Tibial nerve (tissue), 4 donors: ENCODE results near the gene UNC50. TPM values are rescaled to one million over a fixed set of nuclear protein-coding genes. Genes with fewer than 3 reads are reported as not detected.

ENCODE experiments used
- DNase-seq, 2 donors: peaks; one replicate each; pipeline ENCODE4 v3.0.0-alpha.2; 2019; ENCODE audit warnings: low spot score in 2 of 2
- H3K27ac ChIP-seq, 4 donors: fragments of 200-600 bp; sonication (generic) in 3 of 4; one replicate each; pipeline ENCODE4 v1.5.1; 2017 to 2019; ENCODE audit warnings: mild to moderate bottlenecking in 1 of 4
- H3K27me3 ChIP-seq, 2 donors: fragments of 200-600 bp; sonication (generic) in 1 of 2; one replicate each; pipeline versions ENCODE4 v1.5.1 to v1.6.0; 2017 to 2019
- H3K36me3 ChIP-seq, 3 donors: fragments of 200-600 bp; sonication (generic); one replicate each; pipeline ENCODE4 v1.5.1; 2018 to 2019
- H3K4me1 ChIP-seq, 4 donors: fragments of 200-600 bp; sonication (generic) in 3 of 4; one replicate each; pipeline ENCODE4 v1.5.1; 2017 to 2019
- H3K4me3 ChIP-seq, 4 donors: fragments of 200-600 bp; sonication (generic) in 3 of 4; one replicate each; pipeline ENCODE4 v1.5.1; 2017 to 2019; ENCODE audit warnings: mild to moderate bottlenecking in 1 of 4, moderate library complexity in 1 of 4
- H3K9me3 ChIP-seq, 4 donors: fragments of 200-600 bp; sonication (generic) in 3 of 4; one replicate each; pipeline ENCODE4 v1.5.1; 2017 to 2019
- CTCF ChIP-seq, 5 experiments: fragments of 200-600 bp in 3 of 5; fragments of 450-650 bp in 2 of 5; sonication (generic) in 3 of 5; IDR thresholded peaks; one replicate each; pipeline ENCODE4 v1.5.1; 2016 to 2019; ENCODE audit warnings: antibody characterized with exemption in 5 of 5, mild to moderate bottlenecking in 3 of 5, moderate library complexity in 2 of 5
- EP300 ChIP-seq, 2 donors: sonication (generic); formaldehyde crosslinking; IDR thresholded peaks; one replicate each; pipeline ENCODE4 v1.6.1; 2017; ENCODE audit warnings: antibody characterized with exemption in 2 of 2, mild to moderate bottlenecking in 1 of 2
- POLR2A ChIP-seq, 2 donors: fragments of 450-650 bp; IDR thresholded peaks; one replicate each; pipeline ENCODE4 v1.6.1; 2017; ENCODE audit warnings: antibody characterized with exemption in 2 of 2, mild to moderate bottlenecking in 2 of 2, moderate library complexity in 2 of 2
- WGBS, 2 donors: methylation state at CpG; one replicate each; pipeline ENCODE4 v1.1.5; 2018; 5-methylcytosine and 5-hydroxymethylcytosine counted together
- total RNA-seq, 4 donors: library from RNA; depleted of rRNA; stranded (reverse); fragments of >200 nt; gene quantifications; one replicate each; pipeline ENCODE4 v1.1.0, GENCODE V29; 2016

UNC50 gene
- total RNA-seq, 4 donors from 2014 or later, result 45.3 to 64.9 (median 56.7) TPM

GRCh38 chr2:98601532-98602132 is 6.8 kb upstream of the UNC50 start:
- DNase-seq, result no peak
- Histone ChIP-seq H3K4me3 (no peak overlapping the region), H3K36me3 (peaks cover 0 to 66% (median 0%) of the 10 kb centered on the region in 3 donors), H3K4me1 (peaks cover 0 to 28% (median 6%) of the 10 kb centered on the region in 4 donors), H3K27ac (no peak overlapping the region), H3K27me3 (no peaks in the 10 kb centered on the region), H3K9me3 (no peaks in the 10 kb centered on the region)
- TF ChIP-seq POLR2A (IDR thresholded peaks at IDR 0.05) (no peak), CTCF (IDR thresholded peaks at IDR 0.05) (peak in 3 of 5 experiments; percentile 23 to 32 (median 24)), EP300 (IDR thresholded peaks at IDR 0.05) (no peak)
- 60 to 79% methylated on average over 3 of the region's 3 CpGs for WGBS, 2 donors

DNA sequence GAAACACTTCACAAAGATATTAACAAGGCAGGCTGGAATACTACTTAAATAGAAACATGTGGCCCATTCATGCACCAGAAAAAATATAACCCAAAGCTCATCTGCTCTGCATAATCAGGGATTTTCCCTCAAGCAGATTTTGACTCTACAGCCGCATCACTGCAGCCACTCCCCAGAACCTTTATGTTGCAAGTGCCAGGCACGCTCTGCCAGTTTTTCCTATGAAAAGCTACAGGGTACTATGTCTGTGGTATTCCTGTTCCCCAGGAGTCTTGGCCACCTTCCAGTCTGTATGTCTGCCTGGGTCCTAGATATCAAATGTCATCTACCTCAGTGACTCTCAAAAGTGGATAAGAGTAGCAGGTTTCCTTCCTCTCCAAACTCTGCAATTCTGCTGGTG is 3.8 kb upstream of the UNC50 start:
- Histone ChIP-seq H3K27me3 (no peaks in the 10 kb centered on the region), H3K9me3 (no peaks in the 10 kb centered on the region), H3K4me3 (no peak overlapping the region), H3K4me1 (peaks cover 0 to 37% (median 20%) of the 10 kb centered on the region in 4 donors), H3K36me3 (peaks cover 0 to 42% (median 0%) of the 10 kb centered on the region in 3 donors), H3K27ac (no peak overlapping the region)
- no peak for DNase-seq
- 79 to 83% methylated on average over 2 of the region's 2 CpGs for WGBS, 2 donors
- TF ChIP-seq CTCF (IDR thresholded peaks at IDR 0.05), result no peak
- no peak for TF ChIP-seq EP300 (IDR thresholded peaks at IDR 0.05)
- TF ChIP-seq POLR2A (IDR thresholded peaks at IDR 0.05), result no peak

DNA sequence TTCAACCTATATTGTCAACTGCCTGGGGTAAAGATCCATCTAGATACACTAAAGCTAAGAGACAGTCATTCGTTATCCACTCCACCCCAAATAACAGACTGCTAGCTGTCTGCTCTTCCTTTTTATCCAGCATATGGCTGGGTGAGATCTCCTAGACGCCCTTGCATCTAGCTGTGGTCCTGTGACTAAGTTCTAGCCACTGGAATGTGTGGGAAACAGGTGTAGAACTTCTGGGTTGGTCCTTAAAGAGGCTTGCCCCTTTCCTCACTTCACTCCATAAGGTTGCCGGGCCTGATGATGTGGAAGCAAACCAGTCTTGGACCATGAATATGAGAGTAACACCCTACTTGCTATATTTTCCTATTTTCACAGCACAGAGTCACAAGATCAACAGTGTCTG is 3.3 kb upstream of the UNC50 start:
- no peak for TF ChIP-seq EP300 (IDR thresholded peaks at IDR 0.05)
- TF ChIP-seq CTCF (IDR thresholded peaks at IDR 0.05), result no peak
- no peak for TF ChIP-seq POLR2A (IDR thresholded peaks at IDR 0.05)
- no peaks in the 10 kb centered on the region for H3K27me3 ChIP-seq
- no peak for DNase-seq
- H3K9me3 ChIP-seq, result no peaks in the 10 kb centered on the region
- 79 to 83% methylated on average over 3 of the region's 3 CpGs for WGBS, 2 donors
- peaks cover 0 to 41% (median 25%) of the 10 kb centered on the region in 4 donors for H3K4me1 ChIP-seq
- H3K4me3 ChIP-seq, result no peak overlapping the region
- H3K27ac ChIP-seq, result no peak overlapping the region
- peaks cover 0 to 37% (median 0%) of the 10 kb centered on the region in 3 donors for H3K36me3 ChIP-seq

- no peaks in the 10 kb centered on the region for H3K9me3 ChIP-seq
- WGBS, 2 donors, result 78 to 88% methylated on average over 7 of the region's 7 CpGs
- H3K27ac ChIP-seq, result no peak overlapping the region
- peaks cover 0 to 32% (median 0%) of the 10 kb centered on the region in 3 donors for H3K36me3 ChIP-seq
- H3K4me3 ChIP-seq, result peak overlapping the region in 1 of 4 donors; percentile 63
- no peak for DNase-seq
- TF ChIP-seq CTCF (IDR thresholded peaks at IDR 0.05), result no peak
- peaks cover 0 to 55% (median 37%) of the 10 kb centered on the region in 4 donors for H3K4me1 ChIP-seq
- no peaks in the 10 kb centered on the region for H3K27me3 ChIP-seq
Measured at GRCh38 chr2:98606431-98606830, 2.0 kb upstream of the UNC50 start.

DNA sequence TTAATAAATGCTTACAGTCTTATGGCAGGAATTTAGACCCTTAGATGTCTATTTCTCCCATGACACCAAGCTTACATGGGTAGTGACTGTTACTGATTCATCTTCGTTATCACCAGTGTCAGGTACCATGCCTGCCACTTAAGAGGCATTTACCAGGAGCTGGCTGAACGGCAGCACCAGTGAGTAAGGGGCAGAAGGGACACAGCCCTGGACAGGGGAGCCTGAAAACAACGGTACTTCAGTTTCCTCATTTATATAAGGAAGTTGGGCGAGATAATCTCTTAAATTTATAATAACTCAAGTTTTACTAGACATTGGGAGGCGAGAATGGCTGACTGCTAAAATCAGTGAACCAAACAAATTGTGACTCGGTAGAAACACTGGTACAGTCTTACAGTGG is 1.3 kb upstream of the UNC50 start:
- Histone ChIP-seq H3K4me1 (peaks cover 0 to 61% (median 38%) of the 10 kb centered on the region in 4 donors), H3K27ac (peak overlapping the region in 3 of 4 donors; percentile 89 to 99 (median 97))
- WGBS, 2 donors, result 65 to 66% methylated on average over 6 of the region's 6 CpGs

More for the DNA sequence above, 1.3 kb upstream of the UNC50 start:
- DNase-seq, result no peak
- H3K36me3 ChIP-seq, result peaks cover 0 to 32% (median 0%) of the 10 kb centered on the region in 3 donors
- H3K27me3 ChIP-seq, result no peaks in the 10 kb centered on the region
- H3K4me3 ChIP-seq, result peak overlapping the region; percentile 63 to 87 (median 78)
- TF ChIP-seq CTCF (IDR thresholded peaks at IDR 0.05), result no peak
- no peak for TF ChIP-seq POLR2A (IDR thresholded peaks at IDR 0.05)
- TF ChIP-seq EP300 (IDR thresholded peaks at IDR 0.05), result no peak
- no peaks in the 10 kb centered on the region for H3K9me3 ChIP-seq
